HG03139 (cell line): ENCODE data around the gene SORL1-AS1.

Experiments used
- ATAC-seq: cut with Tn5 transposase; IDR thresholded peaks from one replicate; pipeline ENCODE4 v1.9.1; 2021; ENCODE audit not compliant: unreplicated experiment

SORL1-AS1 gene

DNA sequence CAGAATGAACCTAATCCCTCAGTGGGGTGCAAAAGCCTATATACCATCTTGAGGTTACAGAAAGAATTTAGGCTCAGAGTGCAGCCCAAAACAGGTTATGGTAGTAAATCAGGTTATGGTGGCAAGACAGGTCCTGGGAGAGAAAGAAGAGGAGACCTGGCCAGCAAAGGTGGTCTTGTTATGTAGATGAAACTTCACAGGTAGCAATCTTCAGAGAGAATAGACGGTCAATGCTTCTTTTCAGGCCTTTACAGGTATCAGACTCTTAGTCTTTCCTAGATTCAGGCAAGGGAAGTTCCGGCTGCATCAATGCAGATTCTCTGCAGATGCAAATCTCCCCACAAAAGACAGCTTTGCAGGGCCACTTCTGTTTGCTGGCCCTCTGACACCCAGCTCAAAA, 46.5 kb downstream of the SORL1-AS1 start:
- no peak for ATAC-seq

- no peak for ATAC-seq
Measured at GRCh38 chr11:121405646-121406045, 47.1 kb downstream of the SORL1-AS1 start.

DNA sequence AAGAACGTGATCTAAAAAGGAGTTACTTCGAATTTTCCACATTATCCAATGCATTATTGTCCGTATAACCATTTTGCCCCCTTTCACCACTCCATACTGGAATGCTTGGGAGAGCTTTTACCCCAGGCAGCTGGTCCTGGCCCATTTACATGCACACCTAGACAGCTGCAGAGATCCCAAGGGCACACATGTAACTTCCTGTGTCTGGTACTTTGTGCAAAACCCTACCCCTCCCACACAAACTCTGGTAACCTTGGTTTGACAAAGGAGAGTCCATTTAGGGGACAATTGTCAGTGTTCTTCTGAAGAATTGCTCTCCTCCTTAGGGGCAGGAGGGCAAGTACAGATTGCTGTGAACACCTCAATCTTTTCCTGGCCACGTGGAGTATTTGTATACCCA, 58.0 kb downstream of the SORL1-AS1 start:
- no peak for ATAC-seq

DNA sequence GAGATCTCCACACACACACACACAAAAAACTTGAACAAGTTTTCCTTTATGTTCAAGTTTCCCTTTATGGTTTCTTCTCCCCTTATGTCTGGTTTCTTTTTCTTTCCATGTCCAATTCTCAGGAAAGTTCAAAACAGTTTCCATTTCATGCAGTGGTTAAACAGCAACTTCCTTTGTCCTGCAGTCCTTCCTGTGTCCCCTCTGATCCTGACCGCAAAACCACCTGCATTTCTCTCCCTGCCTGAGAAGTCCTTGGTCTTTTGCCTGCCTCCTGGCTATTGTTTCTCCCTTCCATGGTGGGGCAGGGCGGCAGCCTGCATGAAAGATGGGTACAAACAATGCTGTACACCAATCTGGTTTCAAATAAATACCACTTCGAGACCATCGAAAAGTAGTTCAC, 58.9 kb downstream of the SORL1-AS1 start:
- ATAC-seq, result no peak

DNA sequence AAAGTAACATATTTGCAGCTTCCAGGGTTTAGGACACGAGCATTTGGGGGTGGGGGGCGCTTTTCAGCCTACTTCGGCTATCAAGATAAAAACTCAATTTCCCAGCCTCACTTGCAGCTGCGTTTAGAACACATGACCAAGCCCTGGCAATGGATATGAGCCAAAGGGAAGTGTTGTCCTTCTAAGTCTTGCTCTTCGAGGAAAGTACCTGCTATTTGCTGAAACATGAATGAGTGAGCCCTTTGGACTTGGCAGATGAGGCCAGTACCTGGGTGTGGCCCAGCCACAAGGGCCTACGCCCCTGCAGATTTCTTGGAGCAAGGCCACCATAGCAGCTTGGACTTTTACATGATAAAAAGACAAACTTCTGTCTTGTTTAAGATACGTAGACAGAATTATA, 60.9 kb downstream of the SORL1-AS1 start:
- no peak for ATAC-seq

- ATAC-seq, result no peak
Measured at GRCh38 chr11:121389651-121390050, 63.1 kb downstream of the SORL1-AS1 start.
